Calu3 (cell line): ENCODE data around the gene LRRC52. TPM values are rescaled to one million over a fixed set of nuclear protein-coding genes. Genes with fewer than 3 reads are reported as not detected.

Experiments
- BruUV-seq: library from RNA; stranded (reverse); fragments of 400-500 nt; replicated peaks from 2 replicates; lab custom pipeline; 2021; lab: Mats Ljungman, UMichigan
- CTCF ChIA-PET: fragments of 300-600 bp; sonication (Branson Sonifier 250); formaldehyde crosslinking; loops from one replicate; lab custom pipeline; 2022; ENCODE audit warnings: antibody characterized with exemption; lab: Charles Lee
- DNase-seq: peaks from one replicate; pipeline ENCODE4 v3.0.0; 2022
- H3K27ac Mint-ChIP-seq: one replicate; pipeline ENCODE4 v1.8.0; 2022; ENCODE audit warnings: mixed read lengths; ENCODE audit not compliant: unreplicated experiment
- H3K27me3 Mint-ChIP-seq: one replicate; pipeline ENCODE4 v1.8.0; 2022; ENCODE audit warnings: mixed read lengths; ENCODE audit not compliant: unreplicated experiment
- H3K36me3 Mint-ChIP-seq: one replicate; pipeline ENCODE4 v1.8.0; 2022; ENCODE audit warnings: mild to moderate bottlenecking, moderate library complexity, mixed read lengths; ENCODE audit not compliant: insufficient read depth, unreplicated experiment
- H3K4me1 Mint-ChIP-seq: one replicate; pipeline ENCODE4 v1.8.0; 2022; ENCODE audit warnings: mild to moderate bottlenecking, low read depth, mixed read lengths; ENCODE audit not compliant: unreplicated experiment
- H3K4me3 Mint-ChIP-seq: one replicate; pipeline ENCODE4 v1.8.0; 2022; ENCODE audit warnings: mild to moderate bottlenecking, low read depth, moderate library complexity, mixed read lengths; ENCODE audit not compliant: unreplicated experiment
- H3K9me3 Mint-ChIP-seq: one replicate; pipeline ENCODE4 v1.8.0; 2022; ENCODE audit warnings: low read depth, mixed read lengths; ENCODE audit not compliant: unreplicated experiment
- CTCF ChIP-seq: fragments of 200-600 bp; IDR thresholded peaks from one replicate; pipeline ENCODE4 v1.8.0; 2022; ENCODE audit warnings: antibody characterized with exemption; ENCODE audit not compliant: unreplicated experiment
- intact Hi-C: fragments of 100-400 bp; cut with micrococcal nuclease; formaldehyde crosslinking; loops from one replicate; pipeline ENCODE4 v1.10.0; 2022; ENCODE audit not compliant: unreplicated experiment
- total RNA-seq: library from RNA; stranded (reverse); gene quantifications from 2 replicates; pipeline ENCODE4 v1.2.3, GENCODE V29; 2022

The LRRC52 gene
- total RNA-seq, 1 experiment from 2014 or later = not detected

GRCh38 chr1:165539306-165539705 lies 4.5 kb upstream of the LRRC52 start:
- no peaks in the 10 kb centered on the region for H3K36me3 Mint-ChIP-seq
- DNase-seq = peak; percentile 68
- H3K9me3 Mint-ChIP-seq = no peaks in the 10 kb centered on the region
- intact Hi-C loops = loop anchor here (5.0 kb wide), 1 partner anchor 57 kb away; no protein-coding TSS in a partner anchor
- H3K27me3 Mint-ChIP-seq = peaks cover 46% of the 10 kb centered on the region
- CTCF ChIA-PET = interaction anchor here (0.6 to 1.6 kb wide), 5 partner anchors 9 to 271 kb away, joined by 3 to 4 read pairs (median 3); no protein-coding TSS in a partner anchor
- no peak overlapping the region for H3K27ac Mint-ChIP-seq
- no peak for TF ChIP-seq CTCF
- no peak overlapping the region for H3K4me3 Mint-ChIP-seq
- peaks cover 14% of the 10 kb centered on the region for H3K4me1 Mint-ChIP-seq
- BruUV-seq = no TSS peak

DNA sequence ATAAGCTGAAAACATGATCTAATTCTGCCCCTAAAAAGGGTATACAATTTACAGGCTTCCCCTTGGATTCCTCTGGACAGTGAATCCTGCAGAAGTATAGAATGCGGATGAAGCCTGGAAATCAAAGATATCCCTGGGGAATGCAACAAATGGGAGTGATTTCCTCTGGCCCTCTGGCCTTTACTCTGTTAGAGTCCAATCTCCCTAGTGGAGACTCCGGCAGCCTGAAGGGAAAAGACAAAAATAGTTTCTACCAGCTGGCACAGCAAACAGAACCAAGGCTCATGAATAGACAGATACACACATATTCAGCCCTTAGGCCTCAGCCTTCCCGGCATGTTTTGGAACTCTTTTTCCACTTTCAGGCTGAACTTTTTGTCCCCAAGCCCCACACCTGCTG lies 3.9 kb upstream of the LRRC52 start:
- Mint-ChIP-seq H3K4me3 (no peak overlapping the region), H3K27me3 (peaks cover 49% of the 10 kb centered on the region), H3K36me3 (no peaks in the 10 kb centered on the region), H3K9me3 (no peaks in the 10 kb centered on the region), H3K4me1 (peaks cover 14% of the 10 kb centered on the region), H3K27ac (no peak overlapping the region)
- TF ChIP-seq CTCF = no peak
- CTCF ChIA-PET = interaction anchor here (0.6 to 1.6 kb wide), 4 partner anchors 9 to 82 kb away, joined by 3 to 4 read pairs (median 3); no protein-coding TSS in a partner anchor
- intact Hi-C loops = loop anchor here (5.0 kb wide), 1 partner anchor 58 kb away; no protein-coding TSS in a partner anchor
- DNase-seq = no peak
- BruUV-seq = no TSS peak

DNA sequence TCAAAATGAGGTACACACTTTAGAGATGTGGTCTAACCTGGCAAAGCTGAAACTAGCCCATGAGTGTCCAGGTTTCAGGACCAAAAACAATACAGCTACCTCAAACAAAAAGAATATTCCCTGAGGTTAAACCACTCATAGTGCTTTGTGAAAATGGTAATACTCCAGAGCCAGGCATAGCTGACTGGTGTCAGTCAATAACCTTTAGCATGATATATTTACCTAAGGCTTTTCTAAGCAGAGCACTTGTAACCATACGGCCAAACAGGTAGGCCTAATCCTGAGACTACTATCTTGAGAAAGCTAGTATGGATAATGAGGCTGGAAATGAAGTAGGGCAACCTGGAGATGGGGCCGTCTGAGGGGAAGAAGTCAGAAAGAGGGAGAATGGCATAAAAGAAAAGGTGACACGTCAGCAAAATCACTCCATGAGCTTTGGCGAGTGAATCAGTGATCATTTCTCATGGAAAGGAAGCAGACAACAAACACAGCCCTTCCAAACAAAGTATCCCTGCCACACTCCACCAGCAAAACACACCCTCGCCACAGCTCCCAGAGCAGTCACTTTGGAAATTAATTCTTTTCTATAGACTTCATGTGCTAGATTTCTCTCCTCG lies 1.7 kb upstream of the LRRC52 start:
- Mint-ChIP-seq H3K4me3 (no peak overlapping the region), H3K36me3 (no peaks in the 10 kb centered on the region), H3K27ac (no peak overlapping the region), H3K27me3 (peaks cover 49% of the 10 kb centered on the region), H3K4me1 (peaks cover 14% of the 10 kb centered on the region), H3K9me3 (no peaks in the 10 kb centered on the region)
- BruUV-seq = no TSS peak
- intact Hi-C loops = loop anchor here (2.0 kb wide), 1 partner anchor 25 kb away; no protein-coding TSS in a partner anchor
- TF ChIP-seq CTCF = no peak
- no peak for DNase-seq
- CTCF ChIA-PET = no interaction called here

DNA sequence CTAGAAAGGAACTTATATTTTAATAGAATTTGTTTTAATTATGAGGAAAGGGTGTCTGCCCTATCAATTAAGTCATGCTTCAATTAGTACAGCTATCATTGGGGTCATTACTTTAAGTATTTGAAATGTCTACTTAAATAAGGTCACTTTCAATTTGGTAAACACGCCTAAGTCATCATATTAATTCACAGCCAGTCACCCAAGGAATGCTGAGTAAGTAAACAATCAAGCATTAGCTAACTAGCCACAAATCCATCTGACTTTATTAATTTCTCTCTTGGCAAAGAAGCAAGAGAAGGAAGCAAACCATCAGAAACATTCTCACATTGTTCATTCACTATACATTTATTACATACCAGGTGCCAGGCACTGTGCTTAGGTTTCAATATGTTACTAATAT lies 1.2 kb upstream of the LRRC52 start:
- Mint-ChIP-seq H3K4me1 (peaks cover 14% of the 10 kb centered on the region), H3K36me3 (no peaks in the 10 kb centered on the region), H3K4me3 (no peak overlapping the region), H3K9me3 (no peaks in the 10 kb centered on the region), H3K27me3 (peaks cover 49% of the 10 kb centered on the region), H3K27ac (no peak overlapping the region)
- no TSS peak for BruUV-seq
- intact Hi-C loops = loop anchor here (2.0 kb wide), 1 partner anchor 26 kb away; no protein-coding TSS in a partner anchor
- no peak for TF ChIP-seq CTCF
- CTCF ChIA-PET = no interaction called here
- no peak for DNase-seq
